IMR-90 (cell line): ENCODE measurements around the gene ZDHHC14. TPM values are rescaled to one million over a fixed set of nuclear protein-coding genes. Genes with fewer than 3 reads are reported as not detected.

ENCODE experiments used
- ATAC-seq: fragments of 200-7000 bp; cut with Tn5 transposase; 2 replicates; pipeline ENCODE4 v1.9.1; 2020; ENCODE audit warnings: low read depth, mild to moderate bottlenecking, moderate library complexity
- BruUV-seq: library from RNA; stranded (reverse); fragments of 400-500 nt; replicated peaks from 2 replicates; lab custom pipeline; 2021; lab: Mats Ljungman, UMichigan
- CTCF ChIA-PET: fragments of 300-600 bp; formaldehyde crosslinking; extraction: SDS; loops from one replicate; lab custom pipeline; 2021; ENCODE audit warnings: antibody characterized with exemption; lab: Yijun Ruan, JAX
- POLR2A ChIA-PET: fragments of 300-600 bp; sonication (Branson Sonifier 250); formaldehyde crosslinking; loops from one replicate; lab custom pipeline; 2022; ENCODE audit warnings: antibody characterized with exemption; ENCODE audit not compliant: unreplicated experiment; lab: Charles Lee
- DNase-seq: peaks from one replicate; pipeline ENCODE4 v3.0.0; 2013
- H2AFZ ChIP-seq: replicated peaks from 2 replicates; pipeline ENCODE3; 2013; ENCODE audit warnings: low read length, mild to moderate bottlenecking; ENCODE audit not compliant: poor library complexity
- H2AK5ac ChIP-seq: 2 replicates; pipeline ENCODE4 v1.6.1; 2013; ENCODE audit warnings: low read depth, low read length, inconsistent platforms
- H2AK9ac ChIP-seq: replicated peaks from 2 replicates; pipeline ENCODE3; 2013; ENCODE audit warnings: mild to moderate bottlenecking, low read depth, low read length, moderate library complexity; ENCODE audit not compliant: poor library complexity
- H2BK120ac ChIP-seq: 2 replicates; pipeline ENCODE4 v1.6.1; 2013; ENCODE audit warnings: low read depth, low read length, inconsistent platforms
- H2BK15ac ChIP-seq: 3 replicates; pipeline ENCODE4 v1.6.1; 2013; ENCODE audit warnings: low read depth, low read length, inconsistent platforms
- H2BK20ac ChIP-seq: 2 replicates; pipeline ENCODE4 v1.6.1; 2013; ENCODE audit warnings: low read depth, mild to moderate bottlenecking, inconsistent platforms, low read length, moderate library complexity
- H2BK5ac ChIP-seq: 2 replicates; pipeline ENCODE4 v1.6.1; 2013; ENCODE audit warnings: mild to moderate bottlenecking, low read depth, low read length, inconsistent platforms; ENCODE audit not compliant: poor library complexity, severe bottlenecking
- H3K14ac ChIP-seq: replicated peaks from 2 replicates; pipeline ENCODE4 v1.6.1; 2013; ENCODE audit warnings: low read depth, low read length, inconsistent platforms
- H3K18ac ChIP-seq: 2 replicates; pipeline ENCODE4 v1.6.1; 2013; ENCODE audit warnings: low read depth, low read length, control low read depth
- H3K23ac ChIP-seq: 2 replicates; pipeline ENCODE4 v1.6.1; 2013; ENCODE audit warnings: low read depth, low read length, inconsistent platforms
- H3K27ac ChIP-seq: 2 replicates; pipeline ENCODE4 v1.5.1; 2013; ENCODE audit warnings: mild to moderate bottlenecking, control low read depth, low read length; ENCODE audit not compliant: insufficient read depth
- H3K27me3 ChIP-seq: 2 replicates; pipeline ENCODE4 v1.6.1; 2013; ENCODE audit warnings: low read length; ENCODE audit not compliant: control insufficient read depth, insufficient read depth
- H3K36me3 ChIP-seq: 2 replicates; pipeline ENCODE4 v1.6.1; 2013; ENCODE audit warnings: low read length, mixed read lengths; ENCODE audit not compliant: control insufficient read depth, insufficient read depth
- H3K4ac ChIP-seq: 2 replicates; pipeline ENCODE4 v1.6.1; 2013; ENCODE audit warnings: low read depth, low read length, inconsistent platforms
- H3K4me1 ChIP-seq: 2 replicates; pipeline ENCODE4 v1.6.1; 2013; ENCODE audit warnings: low read length, mixed read lengths; ENCODE audit not compliant: control insufficient read depth, insufficient read depth
- H3K4me2 ChIP-seq: 2 replicates; pipeline ENCODE4 v1.6.1; 2013; ENCODE audit warnings: low read depth, mild to moderate bottlenecking, control low read depth, low read length, moderate library complexity
- H3K4me3 ChIP-seq: 2 replicates; pipeline ENCODE4 v1.5.1; 2013; ENCODE audit warnings: low read depth, mild to moderate bottlenecking, control low read depth, low read length, moderate library complexity; ENCODE audit not compliant: insufficient read depth
- H3K56ac ChIP-seq: 2 replicates; pipeline ENCODE4 v1.6.1; 2013; ENCODE audit warnings: low read length, inconsistent platforms; ENCODE audit not compliant: insufficient read depth; ENCODE audit errors: extremely low read depth
- H3K79me1 ChIP-seq, 2 experiments: 2 replicates each; pipeline ENCODE4 v1.6.1; 2013; ENCODE audit warnings: low read length in 2 of 2, inconsistent platforms in 1 of 2, low read depth in 1 of 2
- H3K9ac ChIP-seq: 2 replicates; pipeline ENCODE4 v1.6.1; 2013; ENCODE audit warnings: low read depth, low read length, control low read depth
- H3K9me1 ChIP-seq: 2 replicates; pipeline ENCODE4 v1.6.1; 2013; ENCODE audit warnings: low read length, inconsistent platforms; ENCODE audit not compliant: insufficient read depth
- H3K9me3 ChIP-seq: 2 replicates; pipeline ENCODE4 v1.6.1; 2013; ENCODE audit warnings: low read length; ENCODE audit not compliant: control insufficient read depth, insufficient read depth
- H4K20me1 ChIP-seq: 2 replicates; pipeline ENCODE4 v1.6.1; 2013; ENCODE audit warnings: low read length, inconsistent platforms; ENCODE audit not compliant: insufficient read depth
- H4K5ac ChIP-seq: 2 replicates; pipeline ENCODE4 v1.6.1; 2013; ENCODE audit warnings: mild to moderate bottlenecking, low read depth, low read length, control low read depth
- H4K8ac ChIP-seq, 2 experiments: 2 replicates each; pipeline ENCODE4 v1.6.1; 2013; ENCODE audit warnings: low read depth in 2 of 2, low read length in 2 of 2, control low read depth in 1 of 2, inconsistent platforms in 1 of 2
- H4K91ac ChIP-seq: 2 replicates; pipeline ENCODE4 v1.6.1; 2013; ENCODE audit warnings: low read depth, low read length, inconsistent platforms; ENCODE audit not compliant: insufficient read depth
- SMC3 ChIP-seq: fragments of 150-350 bp; IDR thresholded peaks from 2 replicates; pipeline ENCODE4 v1.6.1; 2016; ENCODE audit warnings: low read depth, mild to moderate bottlenecking, antibody characterized with exemption, low read length, moderate library complexity
- WGBS, 2 experiments: methylation state at CpG; one replicate each; pipeline versions ENCODE4 v1.1.5 to v1.1.7; 2013; ENCODE audit warnings: missing lambda C conversion rate in 2 of 2; ENCODE audit not compliant: insufficient read length in 1 of 2; ENCODE audit errors: extremely low coverage in 2 of 2; 5-methylcytosine and 5-hydroxymethylcytosine counted together
- dilution Hi-C: fragments of 300-500 bp; cut with HindIII; formaldehyde crosslinking; loops from one replicate; pipeline ENCODE4 v1.14.3; 2018; ENCODE audit warnings: low sequenced_read_pairs; ENCODE audit not compliant: unreplicated experiment
- in situ Hi-C: fragments of 300-500 bp; cut with MboI; formaldehyde crosslinking; loops from 3 replicates; pipeline ENCODE4 v1.14.3; 2019; ENCODE audit warnings: low sequenced_read_pairs, inconsistent platforms, mixed read lengths
- intact Hi-C: fragments of 100-400 bp; cut with micrococcal nuclease; formaldehyde crosslinking; loops from 2 replicates; pipeline ENCODE4 v1.10.0; 2022
- polyA plus RNA-seq, 3 experiments: library from polyadenylated mRNA; depleted of rRNA; stranded (reverse); fragments of >200 nt; gene quantifications; 2 replicates each; pipeline ENCODE4 v1.2.3, GENCODE V29; 2012; ENCODE audit warnings: low replicate concordance in 1 of 3
- total RNA-seq: library from RNA; depleted of rRNA; stranded (reverse); fragments of >200 nt; gene quantifications from 2 replicates; pipeline ENCODE4 v1.2.3, GENCODE V29; 2012
- TF ChIP-seq, protein P1 (sequence below): fragments of 150-350 bp; IDR thresholded peaks from 2 replicates; pipeline ENCODE4 v1.6.1; 2016; ENCODE audit warnings: low read depth, mild to moderate bottlenecking, low read length, moderate library complexity, borderline replicate concordance

The ZDHHC14 gene
- total and polyA plus RNA-seq, 2 of the 4 experiments (the other 2 are of a cell fraction), result 0.90 to 2.0 TPM

DNA sequence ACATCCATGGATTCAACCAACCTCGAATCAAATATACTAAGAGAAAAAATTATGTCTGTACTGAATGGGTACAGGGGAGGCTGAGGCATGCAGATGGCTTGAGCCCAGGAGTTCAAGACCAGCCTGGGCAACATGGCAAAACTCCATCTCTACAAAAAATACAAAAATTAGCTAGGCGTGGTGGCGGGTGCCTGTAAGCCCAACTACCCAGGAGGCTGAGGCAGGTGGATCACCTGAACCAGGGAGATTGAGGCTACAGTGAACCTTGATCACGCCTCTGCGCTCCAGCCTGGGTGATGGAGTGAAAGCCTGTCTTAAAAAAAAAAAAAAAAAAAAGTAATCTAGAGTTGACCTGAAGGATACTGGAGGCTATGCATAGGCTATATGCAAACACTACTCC is 223.0 kb downstream of the ZDHHC14 start:
- Histone ChIP-seq H4K20me1 (no peaks in the 10 kb centered on the region), H2BK20ac (no peak overlapping the region), H3K79me1 (no peaks in the 10 kb centered on the region), H2BK5ac (no peak overlapping the region), H4K5ac (no peak overlapping the region), H3K4me1 (no peaks in the 10 kb centered on the region), H2AK9ac (no peak overlapping the region), H3K36me3 (no peaks in the 10 kb centered on the region), H3K9me3 (no peaks in the 10 kb centered on the region), H3K27ac (no peak overlapping the region), H4K91ac (no peak overlapping the region), H3K14ac (no peak overlapping the region), H2BK120ac (no peak overlapping the region), H3K27me3 (no peaks in the 10 kb centered on the region), H3K4ac (no peak overlapping the region), H3K4me2 (no peak overlapping the region), H2AK5ac (no peak overlapping the region), H2AFZ (no peak overlapping the region), H3K9me1 (no peaks in the 10 kb centered on the region; the same call in 1 of the 2 replicates), H3K56ac (no peak overlapping the region), H3K4me3 (no peak overlapping the region), H2BK15ac (no peak overlapping the region), H3K9ac (no peak overlapping the region), H4K8ac (no peak overlapping the region), H3K18ac (no peak overlapping the region), H3K23ac (no peak overlapping the region)
- POLR2A ChIA-PET, result no interaction called here
- ATAC-seq (no peak), DNase-seq (no peak)
- TF ChIP-seq, protein P1, sequence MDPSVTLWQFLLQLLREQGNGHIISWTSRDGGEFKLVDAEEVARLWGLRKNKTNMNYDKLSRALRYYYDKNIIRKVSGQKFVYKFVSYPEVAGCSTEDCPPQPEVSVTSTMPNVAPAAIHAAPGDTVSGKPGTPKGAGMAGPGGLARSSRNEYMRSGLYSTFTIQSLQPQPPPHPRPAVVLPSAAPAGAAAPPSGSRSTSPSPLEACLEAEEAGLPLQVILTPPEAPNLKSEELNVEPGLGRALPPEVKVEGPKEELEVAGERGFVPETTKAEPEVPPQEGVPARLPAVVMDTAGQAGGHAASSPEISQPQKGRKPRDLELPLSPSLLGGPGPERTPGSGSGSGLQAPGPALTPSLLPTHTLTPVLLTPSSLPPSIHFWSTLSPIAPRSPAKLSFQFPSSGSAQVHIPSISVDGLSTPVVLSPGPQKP, result no peak
- no peak for TF ChIP-seq SMC3
- intact Hi-C loops, result no loop called here
- BruUV-seq, result no TSS peak
- in situ Hi-C loops, result no loop called here
- no CpG with 5 or more reads among the region's 5 CpGs for WGBS, 2 experiments
- dilution Hi-C loops, result no loop called here
- CTCF ChIA-PET, result no interaction called here
